ENCODE results near the gene BTG2.

BTG2 gene

DNA sequence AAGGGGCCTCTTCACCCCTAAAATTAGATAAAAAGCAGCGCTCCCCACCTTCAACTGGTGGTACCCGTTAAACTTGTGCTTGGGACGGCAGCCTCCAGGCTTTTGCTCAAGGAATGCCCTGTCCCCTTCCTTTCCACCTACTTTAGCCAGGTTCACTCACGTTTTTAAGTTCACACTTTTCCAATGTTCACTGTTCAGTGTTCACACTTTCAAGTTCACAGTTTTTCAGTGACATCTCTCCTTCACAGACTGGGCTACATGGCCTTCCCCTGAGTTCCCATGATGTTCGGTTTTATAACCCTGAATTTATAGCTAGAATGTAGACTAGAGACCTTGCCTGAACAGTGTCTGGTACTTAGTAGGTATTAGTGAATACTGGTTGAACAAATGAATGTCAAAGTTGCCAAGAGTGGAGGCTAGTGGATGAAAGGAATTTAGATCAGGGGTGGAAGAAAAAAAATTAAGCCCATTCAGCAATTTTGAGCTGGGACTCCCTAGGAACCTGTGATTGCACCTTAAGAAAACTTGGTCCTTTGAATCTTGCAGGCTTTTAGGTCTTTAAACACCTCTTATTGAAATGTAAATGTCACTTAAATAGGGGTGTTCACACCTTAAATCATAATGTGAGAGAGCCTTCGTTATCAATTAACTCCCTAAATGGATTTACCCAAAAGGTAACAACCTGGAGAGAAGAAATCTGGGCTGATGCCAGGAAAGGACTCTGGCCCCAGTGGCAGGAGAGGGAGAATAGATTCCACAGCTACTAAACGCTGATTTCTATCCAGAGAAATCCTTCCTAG is 12.3 kb downstream of the BTG2 start:
- Histone ChIP-seq H4K20me1 (ENCODE audit: low read depth, low read length) (no peaks in the 10 kb centered on the region), H3F3A (ENCODE audit: insufficient read depth) (peaks cover 25% of the 10 kb centered on the region), H3K27me3 (ENCODE audit: low read length) (no peaks in the 10 kb centered on the region), H3K36me3 (ENCODE audit: low read length) (no peaks in the 10 kb centered on the region), H3K4me3 (ENCODE audit: insufficient read depth, low read length, poor library complexity, severe bottlenecking) (no peak overlapping the region), H3K27ac (ENCODE audit: low read depth, low read length) (no peak overlapping the region), H2AFZ (ENCODE audit: low read depth, low read length, severe bottlenecking) (no peak overlapping the region), H3K9me2 (replicated peaks; ENCODE audit: insufficient read depth, low read length) (no peaks in the 10 kb centered on the region), H3K9ac (ENCODE audit: low read length) (no peak overlapping the region), H3K79me2 (ENCODE audit: insufficient read depth, low read length) (no peaks in the 10 kb centered on the region), H3K4me2 (ENCODE audit: low read depth, low read length, poor library complexity, severe bottlenecking) (no peak overlapping the region), H3K9me3 (ENCODE audit: insufficient read depth, low read length) (no peaks in the 10 kb centered on the region)
- no peak for TF ChIP-seq EZH2phosphoT487 (conservative IDR thresholded peaks at IDR 0.05; ENCODE audit: low read length)

DNA sequence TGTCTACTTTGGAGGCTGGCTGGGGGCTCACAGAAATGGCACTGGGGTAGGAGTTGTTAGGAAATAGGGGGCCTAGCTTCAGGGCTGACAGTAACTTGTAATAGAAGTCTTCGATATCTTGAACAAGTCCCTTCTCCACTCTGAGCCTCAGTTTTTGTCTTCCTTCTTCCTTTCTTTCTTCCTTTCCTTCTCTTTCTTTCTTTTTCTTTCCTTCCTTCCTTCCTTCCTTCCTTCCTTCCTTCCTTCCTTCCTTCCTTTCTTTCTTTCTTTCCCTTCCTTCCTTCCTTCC is 12.9 kb downstream of the BTG2 start:
- TF ChIP-seq, protein P1, sequence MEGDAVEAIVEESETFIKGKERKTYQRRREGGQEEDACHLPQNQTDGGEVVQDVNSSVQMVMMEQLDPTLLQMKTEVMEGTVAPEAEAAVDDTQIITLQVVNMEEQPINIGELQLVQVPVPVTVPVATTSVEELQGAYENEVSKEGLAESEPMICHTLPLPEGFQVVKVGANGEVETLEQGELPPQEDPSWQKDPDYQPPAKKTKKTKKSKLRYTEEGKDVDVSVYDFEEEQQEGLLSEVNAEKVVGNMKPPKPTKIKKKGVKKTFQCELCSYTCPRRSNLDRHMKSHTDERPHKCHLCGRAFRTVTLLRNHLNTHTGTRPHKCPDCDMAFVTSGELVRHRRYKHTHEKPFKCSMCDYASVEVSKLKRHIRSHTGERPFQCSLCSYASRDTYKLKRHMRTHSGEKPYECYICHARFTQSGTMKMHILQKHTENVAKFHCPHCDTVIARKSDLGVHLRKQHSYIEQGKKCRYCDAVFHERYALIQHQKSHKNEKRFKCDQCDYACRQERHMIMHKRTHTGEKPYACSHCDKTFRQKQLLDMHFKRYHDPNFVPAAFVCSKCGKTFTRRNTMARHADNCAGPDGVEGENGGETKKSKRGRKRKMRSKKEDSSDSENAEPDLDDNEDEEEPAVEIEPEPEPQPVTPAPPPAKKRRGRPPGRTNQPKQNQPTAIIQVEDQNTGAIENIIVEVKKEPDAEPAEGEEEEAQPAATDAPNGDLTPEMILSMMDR (IDR thresholded peaks at IDR 0.05; ENCODE audit: insufficient read depth, low read length, poor library complexity, severe bottlenecking), result no peak
- no peak for TF ChIP-seq EZH2phosphoT487 (conservative IDR thresholded peaks at IDR 0.05; ENCODE audit: low read length)
- H3K27me3 ChIP-seq (ENCODE audit: low read length), result no peaks in the 10 kb centered on the region

DNA sequence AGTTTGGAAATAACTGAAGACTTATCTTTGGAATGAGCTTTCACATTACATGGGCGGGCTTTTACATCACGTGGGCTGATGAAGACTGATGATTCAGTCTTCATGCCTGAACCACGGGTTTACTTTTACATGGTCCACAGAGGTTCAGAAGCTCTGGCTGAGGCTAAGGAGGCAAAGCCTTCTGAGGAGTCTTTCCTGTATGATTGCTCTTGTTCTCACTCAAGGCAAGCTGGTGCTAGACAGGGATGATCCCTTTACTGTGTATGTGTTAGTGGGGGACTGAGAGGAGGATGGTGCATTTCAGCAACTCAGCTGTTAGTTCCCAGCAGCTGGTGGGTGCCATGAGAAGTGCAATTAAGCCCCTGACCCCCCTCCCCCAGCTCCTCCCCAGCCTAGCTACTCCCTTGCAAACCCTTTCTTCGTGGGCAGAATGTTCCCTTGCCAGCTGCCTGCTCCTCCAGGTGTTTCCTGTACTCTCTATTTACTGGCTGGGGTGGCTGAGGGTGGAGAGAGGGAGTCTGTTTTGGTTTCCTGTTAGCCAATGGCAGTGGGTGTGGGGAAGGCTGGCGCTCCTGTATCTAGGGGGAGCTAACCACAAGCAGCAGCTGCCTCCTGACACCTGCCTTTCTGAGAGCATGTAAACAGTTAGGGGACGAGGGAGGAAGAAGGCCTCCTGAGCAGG is 15.4 kb downstream of the BTG2 start:
- Histone ChIP-seq H3K27ac (ENCODE audit: low read depth, low read length) (peak overlapping the region; percentile 96), H3K9ac (ENCODE audit: low read length) (peak overlapping the region; percentile 26; the same call in 1 of the 2 replicates), H3K9me3 (ENCODE audit: insufficient read depth, low read length) (no peaks in the 10 kb centered on the region), H4K20me1 (ENCODE audit: low read depth, low read length) (no peaks in the 10 kb centered on the region), H2AFZ (ENCODE audit: low read depth, low read length, severe bottlenecking) (no peak overlapping the region), H3K4me2 (ENCODE audit: low read depth, low read length, poor library complexity, severe bottlenecking) (peak overlapping the region; percentile 52), H3K79me2 (ENCODE audit: insufficient read depth, low read length) (no peaks in the 10 kb centered on the region), H3K4me3 (ENCODE audit: insufficient read depth, low read length, poor library complexity, severe bottlenecking) (no peak overlapping the region), H3K9me2 (replicated peaks; ENCODE audit: insufficient read depth, low read length) (no peaks in the 10 kb centered on the region), H3K27me3 (ENCODE audit: low read length) (no peaks in the 10 kb centered on the region), H3F3A (ENCODE audit: insufficient read depth) (peaks cover 36% of the 10 kb centered on the region), H3K36me3 (ENCODE audit: low read length) (no peaks in the 10 kb centered on the region)
- TF ChIP-seq, protein P1 (IDR thresholded peaks at IDR 0.05; ENCODE audit: insufficient read depth, low read length, poor library complexity, severe bottlenecking), result no peak
- TF ChIP-seq EZH2phosphoT487 (conservative IDR thresholded peaks at IDR 0.05; ENCODE audit: low read length), result no peak

More for the DNA sequence above, 12.9 kb downstream of the BTG2 start:
- H3K9me2 ChIP-seq (replicated peaks; ENCODE audit: insufficient read depth, low read length), result no peaks in the 10 kb centered on the region
- H2AFZ ChIP-seq (ENCODE audit: low read depth, low read length, severe bottlenecking), result no peak overlapping the region
- no peaks in the 10 kb centered on the region for H4K20me1 ChIP-seq (ENCODE audit: low read depth, low read length)
- H3K36me3 ChIP-seq (ENCODE audit: low read length), result no peaks in the 10 kb centered on the region
- H3K79me2 ChIP-seq (ENCODE audit: insufficient read depth, low read length), result no peaks in the 10 kb centered on the region
- no peak overlapping the region for H3K27ac ChIP-seq (ENCODE audit: low read depth, low read length)
- H3K4me3 ChIP-seq (ENCODE audit: insufficient read depth, low read length, poor library complexity, severe bottlenecking), result no peak overlapping the region
- H3K4me2 ChIP-seq (ENCODE audit: low read depth, low read length, poor library complexity, severe bottlenecking), result no peak overlapping the region
- H3K9ac ChIP-seq (ENCODE audit: low read length), result no peak overlapping the region
- peaks cover 24% of the 10 kb centered on the region for H3F3A ChIP-seq (ENCODE audit: insufficient read depth)
- H3K9me3 ChIP-seq (ENCODE audit: insufficient read depth, low read length), result no peaks in the 10 kb centered on the region
